H1 (cell line): ENCODE data around the gene TAOK1. TPM values are rescaled to one million over a fixed set of nuclear protein-coding genes. Genes with fewer than 3 reads are reported as not detected.

ENCODE experiments used
- CREB1 ChIP-seq: IDR thresholded peaks from 2 replicates; pipeline ENCODE4 v1.6.1; 2012; ENCODE audit warnings: inconsistent platforms
- FOSL1 ChIP-seq: IDR thresholded peaks from 2 replicates; pipeline ENCODE4 v1.6.1; 2011; ENCODE audit warnings: mild to moderate bottlenecking, low read depth, low read length, moderate library complexity; ENCODE audit not compliant: insufficient read depth
- MAFK ChIP-seq: IDR thresholded peaks from 2 replicates; pipeline ENCODE4 v1.6.1; 2012; ENCODE audit warnings: low read depth, mild to moderate bottlenecking, improper control_type of control experiment, low read length
- POLR2AphosphoS5 ChIP-seq: IDR thresholded peaks from 2 replicates; pipeline ENCODE4 v1.6.1; 2011; ENCODE audit warnings: low read depth, low read length
- SIX5 ChIP-seq: IDR thresholded peaks from 2 replicates; pipeline ENCODE4 v1.6.1; 2011; ENCODE audit warnings: mild to moderate bottlenecking, low read depth, low read length
- SP4 ChIP-seq: IDR thresholded peaks from 2 replicates; pipeline ENCODE4 v1.6.1; 2012; ENCODE audit warnings: low read length, inconsistent platforms
- TEAD4 ChIP-seq: IDR thresholded peaks from 2 replicates; pipeline ENCODE4 v1.6.1; 2012; ENCODE audit warnings: low read depth, low read length, inconsistent platforms, mixed read lengths
- polyA plus RNA-seq, 7 experiments: library from polyadenylated mRNA; depleted of rRNA in 3 of 7; stranded (reverse) in 5 of 7; unstranded in 2 of 7; fragments of >200 nt in 5 of 7; fragments of 200-250 nt in 2 of 7; gene quantifications; 1 replicate in 5 of 7; 2 replicates in 1 of 7; 4 replicates in 1 of 7; pipeline versions ENCODE4 v1.2.1 to v1.2.3, GENCODE V29; 2011 to 2013; ENCODE audit warnings: missing spikeins in 2 of 7, mixed read lengths in 2 of 7
- total RNA-seq: library from RNA; stranded (reverse); fragmentation: NEBNext Ultra II Directional; extraction: Animal tissue kit (Norgen Biotek cat#: 25700); gene quantifications from 2 replicates; pipeline ENCODE4 v1.2.1, GENCODE V29; 2021
- TF ChIP-seq, protein P1 (sequence below): fragments of 300-600 bp; sonication (generic); IDR thresholded peaks from 2 replicates; pipeline ENCODE4 v1.7.1; 2012; ENCODE audit warnings: low read length, moderate library complexity, mild to moderate bottlenecking, inconsistent platforms; ENCODE audit not compliant: insufficient replicate concordance
- TF ChIP-seq, protein P2 (sequence below): IDR thresholded peaks from 2 replicates; pipeline ENCODE4 v1.6.1; 2011; ENCODE audit warnings: low read depth, mild to moderate bottlenecking, low read length; ENCODE audit not compliant: insufficient read depth

Gene TAOK1
- total and polyA plus RNA-seq, 2 of the 8 experiments (the other 6 are each of a cell fraction or from before 2014, with no cell fraction given), result 12.2 to 90.6 TPM

DNA sequence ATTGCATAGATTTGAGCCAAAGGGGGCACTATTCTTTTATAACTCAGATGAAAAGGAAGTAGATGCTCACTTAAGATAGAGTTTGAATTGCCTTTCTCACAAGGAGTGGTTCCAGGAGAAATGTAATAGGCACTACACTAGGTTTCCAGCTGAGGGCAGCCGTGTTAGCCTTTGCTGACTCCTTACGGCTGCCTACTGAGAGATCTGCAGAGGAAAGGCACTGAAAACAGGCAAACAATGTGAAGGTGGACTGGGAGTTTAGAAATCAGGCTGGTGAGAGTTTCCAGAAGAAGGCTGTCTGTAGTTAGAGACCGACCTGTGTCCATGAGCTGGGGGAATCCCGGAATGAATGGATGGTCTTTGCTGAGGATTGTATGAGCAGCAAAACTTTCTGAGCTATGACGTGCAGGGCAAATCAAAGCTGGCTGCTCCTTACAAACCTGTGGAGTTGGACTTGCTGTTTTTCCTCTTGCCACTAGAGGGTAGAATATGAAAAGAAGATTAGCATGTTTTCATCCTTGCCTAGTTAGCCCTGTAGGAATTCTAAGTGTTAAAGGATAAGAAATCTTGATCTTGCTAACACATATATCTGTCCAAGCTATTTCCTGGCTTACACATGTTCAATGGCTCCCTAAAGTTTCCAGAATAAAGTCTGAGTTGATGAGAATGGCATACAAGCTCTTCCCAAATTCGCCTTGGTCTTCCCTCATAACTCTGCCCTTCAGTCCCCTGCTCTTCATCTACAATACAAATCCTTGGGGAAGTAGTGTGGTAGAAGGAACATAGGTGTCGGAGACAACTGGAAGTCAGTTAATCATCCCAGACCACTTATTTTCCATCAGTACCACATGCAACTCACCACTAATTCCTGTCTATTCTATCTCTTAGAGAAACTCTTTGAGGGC, 20.1 kb upstream of the TAOK1 start (continued):
- TF ChIP-seq, protein P1, sequence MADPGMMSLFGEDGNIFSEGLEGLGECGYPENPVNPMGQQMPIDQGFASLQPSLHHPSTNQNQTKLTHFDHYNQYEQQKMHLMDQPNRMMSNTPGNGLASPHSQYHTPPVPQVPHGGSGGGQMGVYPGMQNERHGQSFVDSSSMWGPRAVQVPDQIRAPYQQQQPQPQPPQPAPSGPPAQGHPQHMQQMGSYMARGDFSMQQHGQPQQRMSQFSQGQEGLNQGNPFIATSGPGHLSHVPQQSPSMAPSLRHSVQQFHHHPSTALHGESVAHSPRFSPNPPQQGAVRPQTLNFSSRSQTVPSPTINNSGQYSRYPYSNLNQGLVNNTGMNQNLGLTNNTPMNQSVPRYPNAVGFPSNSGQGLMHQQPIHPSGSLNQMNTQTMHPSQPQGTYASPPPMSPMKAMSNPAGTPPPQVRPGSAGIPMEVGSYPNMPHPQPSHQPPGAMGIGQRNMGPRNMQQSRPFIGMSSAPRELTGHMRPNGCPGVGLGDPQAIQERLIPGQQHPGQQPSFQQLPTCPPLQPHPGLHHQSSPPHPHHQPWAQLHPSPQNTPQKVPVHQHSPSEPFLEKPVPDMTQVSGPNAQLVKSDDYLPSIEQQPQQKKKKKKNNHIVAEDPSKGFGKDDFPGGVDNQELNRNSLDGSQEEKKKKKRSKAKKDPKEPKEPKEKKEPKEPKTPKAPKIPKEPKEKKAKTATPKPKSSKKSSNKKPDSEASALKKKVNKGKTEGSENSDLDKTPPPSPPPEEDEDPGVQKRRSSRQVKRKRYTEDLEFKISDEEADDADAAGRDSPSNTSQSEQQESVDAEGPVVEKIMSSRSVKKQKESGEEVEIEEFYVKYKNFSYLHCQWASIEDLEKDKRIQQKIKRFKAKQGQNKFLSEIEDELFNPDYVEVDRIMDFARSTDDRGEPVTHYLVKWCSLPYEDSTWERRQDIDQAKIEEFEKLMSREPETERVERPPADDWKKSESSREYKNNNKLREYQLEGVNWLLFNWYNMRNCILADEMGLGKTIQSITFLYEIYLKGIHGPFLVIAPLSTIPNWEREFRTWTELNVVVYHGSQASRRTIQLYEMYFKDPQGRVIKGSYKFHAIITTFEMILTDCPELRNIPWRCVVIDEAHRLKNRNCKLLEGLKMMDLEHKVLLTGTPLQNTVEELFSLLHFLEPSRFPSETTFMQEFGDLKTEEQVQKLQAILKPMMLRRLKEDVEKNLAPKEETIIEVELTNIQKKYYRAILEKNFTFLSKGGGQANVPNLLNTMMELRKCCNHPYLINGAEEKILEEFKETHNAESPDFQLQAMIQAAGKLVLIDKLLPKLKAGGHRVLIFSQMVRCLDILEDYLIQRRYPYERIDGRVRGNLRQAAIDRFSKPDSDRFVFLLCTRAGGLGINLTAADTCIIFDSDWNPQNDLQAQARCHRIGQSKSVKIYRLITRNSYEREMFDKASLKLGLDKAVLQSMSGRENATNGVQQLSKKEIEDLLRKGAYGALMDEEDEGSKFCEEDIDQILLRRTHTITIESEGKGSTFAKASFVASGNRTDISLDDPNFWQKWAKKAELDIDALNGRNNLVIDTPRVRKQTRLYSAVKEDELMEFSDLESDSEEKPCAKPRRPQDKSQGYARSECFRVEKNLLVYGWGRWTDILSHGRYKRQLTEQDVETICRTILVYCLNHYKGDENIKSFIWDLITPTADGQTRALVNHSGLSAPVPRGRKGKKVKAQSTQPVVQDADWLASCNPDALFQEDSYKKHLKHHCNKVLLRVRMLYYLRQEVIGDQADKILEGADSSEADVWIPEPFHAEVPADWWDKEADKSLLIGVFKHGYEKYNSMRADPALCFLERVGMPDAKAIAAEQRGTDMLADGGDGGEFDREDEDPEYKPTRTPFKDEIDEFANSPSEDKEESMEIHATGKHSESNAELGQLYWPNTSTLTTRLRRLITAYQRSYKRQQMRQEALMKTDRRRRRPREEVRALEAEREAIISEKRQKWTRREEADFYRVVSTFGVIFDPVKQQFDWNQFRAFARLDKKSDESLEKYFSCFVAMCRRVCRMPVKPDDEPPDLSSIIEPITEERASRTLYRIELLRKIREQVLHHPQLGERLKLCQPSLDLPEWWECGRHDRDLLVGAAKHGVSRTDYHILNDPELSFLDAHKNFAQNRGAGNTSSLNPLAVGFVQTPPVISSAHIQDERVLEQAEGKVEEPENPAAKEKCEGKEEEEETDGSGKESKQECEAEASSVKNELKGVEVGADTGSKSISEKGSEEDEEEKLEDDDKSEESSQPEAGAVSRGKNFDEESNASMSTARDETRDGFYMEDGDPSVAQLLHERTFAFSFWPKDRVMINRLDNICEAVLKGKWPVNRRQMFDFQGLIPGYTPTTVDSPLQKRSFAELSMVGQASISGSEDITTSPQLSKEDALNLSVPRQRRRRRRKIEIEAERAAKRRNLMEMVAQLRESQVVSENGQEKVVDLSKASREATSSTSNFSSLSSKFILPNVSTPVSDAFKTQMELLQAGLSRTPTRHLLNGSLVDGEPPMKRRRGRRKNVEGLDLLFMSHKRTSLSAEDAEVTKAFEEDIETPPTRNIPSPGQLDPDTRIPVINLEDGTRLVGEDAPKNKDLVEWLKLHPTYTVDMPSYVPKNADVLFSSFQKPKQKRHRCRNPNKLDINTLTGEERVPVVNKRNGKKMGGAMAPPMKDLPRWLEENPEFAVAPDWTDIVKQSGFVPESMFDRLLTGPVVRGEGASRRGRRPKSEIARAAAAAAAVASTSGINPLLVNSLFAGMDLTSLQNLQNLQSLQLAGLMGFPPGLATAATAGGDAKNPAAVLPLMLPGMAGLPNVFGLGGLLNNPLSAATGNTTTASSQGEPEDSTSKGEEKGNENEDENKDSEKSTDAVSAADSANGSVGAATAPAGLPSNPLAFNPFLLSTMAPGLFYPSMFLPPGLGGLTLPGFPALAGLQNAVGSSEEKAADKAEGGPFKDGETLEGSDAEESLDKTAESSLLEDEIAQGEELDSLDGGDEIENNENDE, result no peak
- TF ChIP-seq POLR2AphosphoS5 (no peak), FOSL1 (no peak), CREB1 (peak; percentile 17; the same call in 1 of the 2 replicates), SP4 (no peak), SIX5 (no peak), MAFK (no peak), TEAD4 (no peak)
- TF ChIP-seq, protein P2, sequence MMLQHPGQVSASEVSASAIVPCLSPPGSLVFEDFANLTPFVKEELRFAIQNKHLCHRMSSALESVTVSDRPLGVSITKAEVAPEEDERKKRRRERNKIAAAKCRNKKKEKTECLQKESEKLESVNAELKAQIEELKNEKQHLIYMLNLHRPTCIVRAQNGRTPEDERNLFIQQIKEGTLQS, result no peak
